SU-DHL-6 (cell line): ENCODE measurements around the gene CFP.

ENCODE experiments used
- CTCF ChIP-seq: fragments of 200-600 bp; sonication (generic); IDR thresholded peaks from one replicate; pipeline ENCODE4 v1.5.1; 2017; ENCODE audit warnings: antibody characterized with exemption, mild to moderate bottlenecking, low read length, moderate library complexity; ENCODE audit not compliant: insufficient read depth, poor library complexity, severe bottlenecking
- EZH2phosphoT487 ChIP-seq: fragments of 200-600 bp; sonication (generic), shearing (Covaris generic); conservative IDR thresholded peaks from 2 replicates; pipeline ENCODE4 v1.6.1; 2018; ENCODE audit warnings: mild to moderate bottlenecking, antibody characterized with exemption, low read length, moderate library complexity, mixed read lengths

- no peak for TF ChIP-seq EZH2phosphoT487
- no peak for TF ChIP-seq CTCF
Measured at GRCh38 chrX:47612418-47612817, 17.3 kb downstream of the CFP start.
